Aorta (tissue), 5 donors: ENCODE data around the gene GALNT9. TPM values are rescaled to one million over a fixed set of nuclear protein-coding genes. Genes with fewer than 3 reads are reported as not detected.
"Not testable (repeated sequence)": the region's sequence is repeated elsewhere in the genome, so short reads cannot be mapped to it uniquely, and the experiment has no call there.

Experiments used
- ATAC-seq: fragments of 200-7000 bp; cut with Tn5 transposase; one replicate; pipeline ENCODE4 v1.9.1; 2022; ENCODE audit warnings: moderate library complexity; ENCODE audit not compliant: low FRiP score
- DNase-seq, 2 donors: peaks; one replicate each; pipeline ENCODE4 v3.0.0-alpha.2; 2020
- H3K27ac ChIP-seq, 2 donors: one replicate each; pipeline ENCODE4 v1.5.1; 2013; ENCODE audit warnings: low read length in 2 of 2, mild to moderate bottlenecking in 2 of 2, moderate library complexity in 2 of 2, control low read depth in 1 of 2, inconsistent platforms in 1 of 2, low read depth in 1 of 2
- H3K27me3 ChIP-seq, 2 donors: one replicate each; pipeline ENCODE4 v1.6.1; 2013; ENCODE audit warnings: control low read depth in 1 of 2, low read length in 1 of 2, mild to moderate bottlenecking in 1 of 2, moderate library complexity in 1 of 2; ENCODE audit not compliant: insufficient read depth in 2 of 2, control insufficient read depth in 1 of 2
- H3K36me3 ChIP-seq, 2 donors: one replicate each; pipeline ENCODE4 v1.6.1; 2013; ENCODE audit warnings: control low read depth in 1 of 2, low read length in 1 of 2, mild to moderate bottlenecking in 1 of 2; ENCODE audit not compliant: insufficient read depth in 2 of 2, control insufficient read depth in 1 of 2
- H3K4me1 ChIP-seq, 2 donors: one replicate each; pipeline ENCODE4 v1.6.1; 2013; ENCODE audit warnings: low read length in 2 of 2, control low read depth in 1 of 2, mild to moderate bottlenecking in 1 of 2, moderate library complexity in 1 of 2; ENCODE audit not compliant: insufficient read depth in 2 of 2, control insufficient read depth in 1 of 2
- H3K4me3 ChIP-seq, 2 donors: one replicate each; pipeline ENCODE4 v1.5.1; 2013; ENCODE audit warnings: low read length in 2 of 2, control low read depth in 1 of 2, mild to moderate bottlenecking in 1 of 2
- H3K9me3 ChIP-seq: one replicate; pipeline ENCODE4 v1.6.1; 2013; ENCODE audit warnings: mild to moderate bottlenecking, low read length; ENCODE audit not compliant: control insufficient read depth
- whole genome bisulfite sequencing, 2 donors: extraction: QIAGEN DNeasy Blood & Tissue Kit; methylation state at CpG; one replicate each; pipeline ENCODE4 v1.1.7; 2013; 5-methylcytosine and 5-hydroxymethylcytosine counted together
- intact Hi-C, 2 donors: fragments of 100-400 bp; cut with DNase I; formaldehyde crosslinking; loops; one replicate each; pipeline versions ENCODE4 v1.14.2 to v1.15.0; 2022
- polyA plus RNA-seq, 2 donors: library from polyadenylated mRNA; stranded (reverse); fragments of 200-250 nt; gene quantifications; one replicate each; pipeline ENCODE4 v1.2.3, GENCODE V29; 2013
- total RNA-seq, 2 donors: library from RNA; stranded (reverse); fragmentation: NEBNext Ultra II Directional; extraction: Animal tissue kit (Norgen Biotek cat#: 25700); gene quantifications; one replicate each; pipeline ENCODE4 v1.2.1, GENCODE V29; 2021
- donor health status: healthy with polysubstance abuse.
- donor health status: Bipolar disorder and iron deficiency.
- donor health status: DM: no; HTN: no; CAD: no.
- donor health status: DM: no; HTN: no; CAD: no.
- donor health status: DM: yes; HTN: yes; CAD: no.

Gene GALNT9
- total and polyA plus RNA-seq, 4 donors: 0.62 to 0.84 TPM; not detected in 2

DNA sequence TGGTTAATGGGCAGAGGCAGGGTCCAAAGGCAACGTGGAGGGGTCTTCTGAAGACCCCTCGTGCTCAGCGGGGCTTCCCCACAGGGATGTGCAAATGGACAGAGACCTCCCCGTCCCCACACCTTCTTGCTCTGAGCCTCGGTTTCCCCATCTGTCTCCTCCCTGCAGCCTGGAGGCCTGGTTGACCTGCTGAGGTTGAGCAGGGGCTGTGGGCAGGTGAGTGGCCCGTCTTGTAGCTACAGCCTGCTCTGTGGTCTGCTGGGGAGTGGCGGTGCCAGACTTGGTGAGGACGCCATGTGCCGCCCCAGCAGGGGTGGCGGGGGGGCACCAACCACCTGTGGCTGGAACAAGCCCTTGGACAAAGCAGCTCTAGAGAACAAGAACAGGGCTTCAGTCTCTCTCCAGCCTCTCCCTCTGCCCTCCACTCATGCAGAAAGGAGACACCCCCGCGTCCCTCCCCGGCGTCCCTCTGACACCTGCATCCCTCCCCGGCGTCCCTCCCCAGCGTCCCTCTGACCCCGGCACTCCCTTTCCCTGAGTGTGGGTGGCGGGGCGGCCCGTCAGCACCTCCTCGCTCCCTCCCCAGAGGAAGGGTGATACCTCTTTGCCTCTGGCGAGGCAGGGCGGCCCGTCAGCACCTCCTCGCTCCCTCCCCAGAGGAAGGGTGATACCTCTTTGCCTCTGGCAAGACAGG lies 101.5 kb downstream of the GALNT9 start:
- Histone ChIP-seq H3K27ac (no peak overlapping the region), H3K27me3 (peaks cover 0 to 2% of the 10 kb centered on the region in 2 donors), H3K36me3 (no peaks in the 10 kb centered on the region), H3K4me3 (no peak overlapping the region), H3K4me1 (no peaks in the 10 kb centered on the region), H3K9me3 (no peaks in the 10 kb centered on the region)
- DNase-seq: peak in 1 of 2 donors; percentile 58
- intact Hi-C loops: no loop called here
- ATAC-seq: no peak
- 50 to 53% methylated on average over 26 of the region's 26 CpGs for WGBS, 2 donors

GRCh38 chr12:132227118-132227517 lies 102.3 kb downstream of the GALNT9 start:
- Histone ChIP-seq H3K27ac (no peak overlapping the region), H3K4me1 (no peaks in the 10 kb centered on the region), H3K9me3 (no peaks in the 10 kb centered on the region), H3K27me3 (peaks cover 0 to 2% of the 10 kb centered on the region in 2 donors), H3K4me3 (no peak overlapping the region), H3K36me3 (no peaks in the 10 kb centered on the region)
- no peak for ATAC-seq
- peak in 1 of 2 donors; percentile 53 for DNase-seq
- intact Hi-C loops: no loop called here
- 27 to 35% methylated on average over 28 of the region's 28 CpGs for WGBS, 2 donors

DNA sequence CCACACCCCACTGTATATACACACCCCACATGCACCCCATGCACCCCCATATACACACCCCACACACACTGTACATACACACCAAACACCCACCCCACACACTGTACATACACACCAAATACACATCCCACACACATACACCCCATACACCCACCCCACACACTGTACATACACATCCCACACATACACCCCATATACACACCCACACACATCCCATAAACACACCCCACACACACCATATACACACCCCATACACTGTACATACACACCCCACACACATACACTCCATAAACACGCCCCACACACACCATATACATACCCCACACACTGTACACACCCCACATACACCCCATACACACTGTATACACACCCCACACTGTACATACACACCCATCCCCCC lies 102.8 kb downstream of the GALNT9 start:
- WGBS, 2 donors: 85 to 91% methylated on average over 1 of the region's 1 CpG
- no peak for DNase-seq
- Histone ChIP-seq H3K4me3 (no peak overlapping the region), H3K4me1 (no peaks in the 10 kb centered on the region), H3K27ac (no peak overlapping the region), H3K36me3 (no peaks in the 10 kb centered on the region), H3K9me3 (no peaks in the 10 kb centered on the region), H3K27me3 (peaks cover 0 to 2% of the 10 kb centered on the region in 2 donors)
- intact Hi-C loops: no loop called here
- peak; percentile 49 for ATAC-seq

DNA sequence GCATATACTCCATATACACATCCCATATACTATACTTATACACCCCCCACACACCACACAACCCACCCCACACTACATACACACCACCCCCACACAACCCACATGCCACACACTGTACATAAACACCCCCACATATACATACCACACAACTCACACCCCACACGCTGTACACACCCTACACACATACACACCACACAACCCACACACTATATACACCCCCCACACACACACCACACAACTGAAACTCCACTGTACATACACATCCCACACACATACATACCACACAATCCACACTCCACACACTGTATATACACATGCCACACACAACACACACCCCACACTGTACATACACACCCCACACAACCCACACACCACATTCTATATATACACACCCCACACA lies 104.2 kb downstream of the GALNT9 start:
- no peaks in the 10 kb centered on the region for H3K4me1 ChIP-seq
- ATAC-seq (no peak), DNase-seq (no peak)
- WGBS, 2 donors: 84 to 90% methylated on average over 1 of the region's 1 CpG
- H3K27ac ChIP-seq: no peak overlapping the region
- no peaks in the 10 kb centered on the region for H3K36me3 ChIP-seq
- intact Hi-C loops: no loop called here
- no peaks in the 10 kb centered on the region for H3K9me3 ChIP-seq
- no peak overlapping the region for H3K4me3 ChIP-seq
- H3K27me3 ChIP-seq: peaks cover 0 to 2% of the 10 kb centered on the region in 2 donors

DNA sequence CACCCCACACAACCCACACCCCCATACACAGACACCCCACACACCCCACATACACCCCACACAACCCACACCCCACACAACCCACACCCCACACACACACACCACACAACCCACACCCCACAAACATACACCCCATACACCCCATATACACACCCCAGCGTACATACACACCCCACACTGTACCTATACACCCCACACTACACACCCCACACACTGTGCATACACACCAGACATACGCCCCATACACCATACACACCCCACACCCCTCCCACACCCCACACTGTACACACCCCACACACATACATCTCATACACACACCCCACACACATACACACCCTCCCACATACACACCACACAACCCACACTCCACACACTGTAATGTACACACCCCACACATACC lies 104.9 kb downstream of the GALNT9 start:
- no peak for DNase-seq
- ATAC-seq: no peak
- Histone ChIP-seq H3K4me1 (no peaks in the 10 kb centered on the region), H3K27ac (no peak overlapping the region), H3K4me3 (no peak overlapping the region), H3K9me3 (no peaks in the 10 kb centered on the region), H3K27me3 (peaks cover 0 to 2% of the 10 kb centered on the region in 2 donors), H3K36me3 (no peaks in the 10 kb centered on the region)
- WGBS, 2 donors: 90 to 93% methylated on average over 2 of the region's 2 CpGs
- intact Hi-C loops: no loop called here

DNA sequence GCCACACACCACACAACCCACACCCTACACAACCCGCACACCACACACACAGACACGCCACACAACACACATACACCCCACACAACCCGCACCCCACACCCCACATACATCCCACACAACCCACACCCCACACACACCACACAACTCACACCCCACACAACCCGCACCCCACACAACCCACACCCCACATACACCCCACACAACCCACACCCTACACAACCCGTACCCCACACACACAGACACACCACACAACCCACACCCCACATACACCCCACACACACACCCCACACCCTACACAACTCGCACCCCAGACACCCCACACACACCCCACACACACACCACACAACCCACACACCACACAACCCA lies 106.6 kb downstream of the GALNT9 start:
- H3K27ac ChIP-seq: no peak overlapping the region
- no peaks in the 10 kb centered on the region for H3K27me3 ChIP-seq
- no peaks in the 10 kb centered on the region for H3K4me1 ChIP-seq
- no peak for ATAC-seq
- H3K4me3 ChIP-seq: no peak overlapping the region
- intact Hi-C loops: no loop called here
- 81 to 83% methylated on average over 6 of the region's 6 CpGs for WGBS, 2 donors
- H3K36me3 ChIP-seq: no peaks in the 10 kb centered on the region
- no peak for DNase-seq
- no peaks in the 10 kb centered on the region for H3K9me3 ChIP-seq

GRCh38 chr12:132222096-132222807 lies 107.1 kb downstream of the GALNT9 start:
- Histone ChIP-seq H3K9me3 (no peaks in the 10 kb centered on the region), H3K27ac (no peak overlapping the region), H3K4me3 (no peak overlapping the region), H3K27me3 (no peaks in the 10 kb centered on the region), H3K4me1 (no peaks in the 10 kb centered on the region), H3K36me3 (no peaks in the 10 kb centered on the region)
- whole genome bisulfite sequencing, 2 donors: 20 to 22% methylated on average over 23 to 24 of the region's 24 CpGs
- intact Hi-C loops: no loop called here
- DNase-seq: peak in 1 of 2 donors; percentile 48
- ATAC-seq: no peak

DNA sequence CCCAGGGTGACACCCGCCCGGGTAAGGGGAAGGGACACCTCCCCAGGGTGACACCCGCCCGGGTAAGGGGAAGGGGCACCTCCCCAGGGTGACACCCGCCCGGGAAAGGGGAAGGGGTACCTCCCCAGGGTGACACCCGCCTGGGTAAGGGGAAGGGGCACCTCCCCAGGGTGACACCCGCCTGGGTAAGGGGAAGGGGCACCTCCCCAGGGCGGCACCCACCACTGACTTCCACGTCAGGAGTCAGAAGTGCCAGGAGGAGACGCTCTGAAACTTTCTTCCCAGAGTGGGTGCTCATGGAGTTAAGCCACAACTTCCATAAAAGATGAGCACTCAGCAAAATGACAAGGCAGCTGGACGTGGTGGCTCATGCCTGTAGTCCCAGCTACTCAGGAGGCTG lies 109.6 kb downstream of the GALNT9 start:
- 68 to 81% methylated on average over 6 to 12 of the region's 12 CpGs for WGBS, 2 donors
- intact Hi-C loops, H3K36me3 ChIP-seq, H3K9me3 ChIP-seq, H3K27ac ChIP-seq, H3K27me3 ChIP-seq, H3K4me3 ChIP-seq, ATAC-seq, H3K4me1 ChIP-seq: not testable (repeated sequence)
- DNase-seq: peak in 1 of 2 donors; percentile 32

GRCh38 chr12:132219323-132219722 lies 110.1 kb downstream of the GALNT9 start:
- intact Hi-C loops: no loop called here
- H3K27me3 ChIP-seq: no peaks in the 10 kb centered on the region
- WGBS, 2 donors: 77 to 80% methylated on average over 15 to 16 of the region's 16 CpGs
- no peaks in the 10 kb centered on the region for H3K36me3 ChIP-seq
- no peak overlapping the region for H3K27ac ChIP-seq
- no peaks in the 10 kb centered on the region for H3K9me3 ChIP-seq
- no peak overlapping the region for H3K4me3 ChIP-seq
- DNase-seq (peak in 1 of 2 donors; percentile 66), ATAC-seq (no peak)
- no peaks in the 10 kb centered on the region for H3K4me1 ChIP-seq
